ENCODE results near the gene OR5D16.
"Not testable (repeated sequence)": the region's sequence is repeated elsewhere in the genome, so short reads cannot be mapped to it uniquely, and the experiment has no call there.

The OR5D16 gene

DNA sequence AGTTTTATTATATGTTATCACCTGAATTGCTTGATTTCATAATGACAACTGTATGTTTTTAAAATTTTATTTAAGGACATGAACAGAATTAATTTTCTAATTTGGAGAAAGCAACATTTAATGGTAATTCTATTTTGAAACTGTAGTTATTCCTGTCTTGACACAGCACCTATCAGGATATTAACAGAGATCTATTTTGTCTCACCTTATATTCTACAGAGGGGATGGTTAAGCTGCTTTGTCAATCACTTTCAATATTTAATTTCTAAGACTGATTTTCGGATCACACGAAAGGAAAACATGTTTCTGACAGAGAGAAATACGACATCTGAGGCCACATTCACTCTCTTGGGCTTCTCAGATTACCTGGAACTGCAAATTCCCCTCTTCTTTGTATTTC, at the start of gene OR5D16:
OR5D16 (plus strand) TSS at position 301 of the 400 bp plus-strand sequence; CDS start at position 301, 0 bp downstream.
- no peak for DNase-seq (ENCODE audit: low read depth)

DNA sequence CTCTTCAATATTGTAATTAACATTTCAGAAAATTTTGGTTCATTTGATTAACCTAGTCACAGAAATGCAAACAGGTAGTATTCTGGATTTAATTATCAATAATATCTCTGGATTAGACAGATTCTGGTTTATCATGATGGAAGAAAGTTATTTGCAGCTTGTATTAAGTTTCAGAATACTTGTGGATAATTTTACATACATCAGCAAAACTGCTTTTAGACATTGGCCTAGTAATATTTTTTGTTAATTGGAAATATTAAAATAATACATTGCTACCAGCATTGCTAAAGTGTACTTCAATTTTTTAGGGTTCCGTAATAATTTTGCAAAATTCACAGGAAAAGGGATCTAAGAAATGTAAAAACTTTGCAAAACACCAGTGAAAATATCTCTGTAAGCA, 46.9 kb upstream of the OR5D16 start:
- no peak for DNase-seq (ENCODE audit: low read depth)

DNA sequence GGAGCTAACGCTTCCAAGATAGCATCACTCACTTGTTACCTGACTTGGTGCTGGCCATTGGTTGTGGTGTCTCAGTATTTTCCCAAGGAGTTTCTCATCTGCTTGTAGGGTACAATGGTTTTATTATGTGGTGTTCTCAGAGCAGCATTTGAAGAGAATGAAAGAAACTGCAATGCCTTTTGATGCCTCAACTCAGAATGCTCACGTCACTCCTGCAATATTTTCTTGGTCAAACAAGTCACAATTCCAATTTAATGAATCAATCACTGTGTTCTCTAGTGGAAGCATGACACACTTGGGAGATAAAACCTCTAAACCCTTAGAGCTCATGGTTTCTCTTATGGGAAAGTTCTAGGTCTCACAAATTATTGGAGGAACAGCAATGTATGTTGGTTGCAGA, 45.2 kb upstream of the OR5D16 start:
- no peak for DNase-seq (ENCODE audit: low read depth)

DNA sequence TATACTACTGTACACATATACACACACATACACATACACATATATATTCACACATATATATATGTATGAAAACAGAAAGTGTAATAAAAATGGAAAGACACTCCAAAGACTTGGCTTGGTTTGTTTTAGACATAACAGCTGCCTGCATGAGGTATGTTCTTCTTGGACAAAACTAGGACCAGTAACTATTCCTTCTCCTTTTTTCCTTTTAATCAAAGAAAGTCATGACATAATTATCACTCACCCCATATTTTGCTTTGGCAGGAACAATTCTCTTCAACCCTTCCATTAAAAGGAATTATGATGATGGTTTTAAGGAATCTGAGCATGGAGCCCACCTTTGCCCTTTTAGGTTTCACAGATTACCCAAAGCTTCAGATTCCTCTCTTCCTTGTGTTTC, 43.3 kb upstream of the OR5D16 start, which contains the start of gene OR5D14:
OR5D14 (plus strand) TSS at position 301 of the 400 bp plus-strand sequence; CDS start at position 301, 0 bp downstream.
- no peak for DNase-seq (ENCODE audit: low read depth)

DNA sequence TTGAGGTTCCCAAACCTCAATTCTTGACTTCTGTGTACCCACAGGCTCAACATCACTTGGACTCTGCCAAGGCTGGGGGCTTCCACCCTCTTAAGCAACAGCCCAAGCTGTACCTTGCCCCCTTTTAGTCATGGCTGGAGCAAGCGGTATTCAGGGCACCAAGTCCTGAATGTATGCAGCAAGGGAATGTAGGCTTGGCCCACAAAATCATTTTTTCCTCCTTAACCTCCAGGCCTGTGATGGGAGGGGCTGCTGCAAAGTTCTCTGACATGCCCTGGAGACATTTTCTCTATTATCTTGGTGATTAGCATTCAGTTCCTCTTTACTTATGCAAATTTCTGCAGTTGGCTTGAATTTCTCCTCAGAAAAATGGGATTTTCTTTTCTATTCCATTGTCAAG, 32.3 kb upstream of the OR5D16 start:
- DNase-seq (ENCODE audit: low read depth), result no peak

DNA sequence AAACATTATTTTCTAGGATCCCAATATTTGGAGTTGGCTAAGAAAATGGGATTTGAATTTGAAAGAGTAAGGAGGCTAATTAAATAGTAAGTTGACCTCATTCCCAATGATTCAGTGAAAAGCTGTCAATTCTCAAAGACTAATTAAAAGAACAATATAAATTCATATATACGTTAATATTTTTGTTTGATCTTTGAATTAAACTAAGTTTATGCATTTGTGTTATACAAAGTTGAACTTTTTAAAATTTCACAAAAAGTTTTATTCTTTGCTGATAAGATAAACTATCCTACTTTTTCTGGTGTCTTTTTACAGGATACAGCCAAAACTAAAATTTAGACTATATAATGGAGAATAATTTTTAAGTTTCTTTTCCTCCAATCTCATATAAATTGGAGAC, 27.5 kb upstream of the OR5D16 start, which contains the start of gene OR5L1:
OR5L1 (plus strand) TSS at position 301 of the 400 bp plus-strand sequence. CDS start 100 bp downstream, outside the sequence.
- no peak for DNase-seq (ENCODE audit: low read depth)

DNA sequence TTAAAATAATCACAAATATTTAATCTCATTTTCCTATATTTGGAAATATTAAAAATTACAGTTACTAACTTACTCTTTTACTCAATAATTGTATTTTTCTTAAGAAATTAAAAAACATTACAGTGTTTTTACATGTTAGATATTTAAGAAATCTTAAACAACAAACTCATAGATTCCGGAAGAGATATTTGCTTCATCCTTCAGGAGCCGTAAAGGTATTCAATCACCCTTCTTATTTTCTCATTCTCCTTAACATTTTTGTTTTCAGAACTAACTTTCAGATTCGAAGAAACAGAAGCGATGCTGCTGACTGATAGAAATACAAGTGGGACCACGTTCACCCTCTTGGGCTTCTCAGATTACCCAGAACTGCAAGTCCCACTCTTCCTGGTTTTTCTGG, 19.2 kb upstream of the OR5D16 start, which contains the start of gene OR5D18:
OR5D18 (plus strand) TSS at position 301 of the 400 bp plus-strand sequence; CDS start at position 301, 0 bp downstream.
- no peak for DNase-seq (ENCODE audit: low read depth)

DNA sequence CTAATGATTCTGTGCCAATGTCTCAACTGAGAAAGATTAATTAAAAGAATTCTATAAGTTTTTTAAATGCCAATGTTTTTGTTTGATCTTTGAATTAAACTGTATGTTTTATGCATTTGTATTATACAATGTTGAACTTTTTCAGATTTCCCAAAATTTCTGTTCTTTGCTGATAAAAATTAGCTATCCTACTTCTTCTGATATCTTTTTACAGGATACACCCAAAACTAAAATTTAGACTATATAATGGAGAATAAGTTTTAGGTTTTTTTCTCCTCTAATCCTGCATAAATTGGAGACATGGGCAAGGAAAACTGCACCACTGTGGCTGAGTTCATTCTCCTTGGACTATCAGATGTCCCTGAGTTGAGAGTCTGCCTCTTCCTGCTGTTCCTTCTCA, 11.6 kb upstream of the OR5D16 start, which contains the start of gene OR5L2:
OR5L2 (plus strand) TSS at position 301 of the 400 bp plus-strand sequence; CDS start at position 301, 0 bp downstream.
- no peak for DNase-seq (ENCODE audit: low read depth)

DNA sequence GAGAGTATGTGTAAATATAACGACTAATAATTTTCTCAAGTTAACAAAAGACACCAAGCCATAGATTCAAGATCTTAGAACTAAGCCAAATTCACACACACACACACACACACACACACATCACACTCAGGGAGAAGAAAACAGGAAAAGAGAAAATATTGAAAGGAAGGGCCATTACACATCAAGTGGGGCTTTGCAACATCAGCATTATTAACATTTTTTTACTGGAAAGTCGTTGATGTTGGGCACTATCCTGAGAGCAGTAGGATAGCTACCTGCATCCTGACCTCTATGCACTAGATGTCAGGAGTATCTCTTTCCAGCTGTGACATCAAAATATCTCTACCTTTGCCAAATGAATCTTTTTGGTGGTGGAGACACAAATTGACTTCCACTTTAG, 8.9 kb downstream of the OR5D16 start:
- no peak for DNase-seq (ENCODE audit: low read depth)

DNA sequence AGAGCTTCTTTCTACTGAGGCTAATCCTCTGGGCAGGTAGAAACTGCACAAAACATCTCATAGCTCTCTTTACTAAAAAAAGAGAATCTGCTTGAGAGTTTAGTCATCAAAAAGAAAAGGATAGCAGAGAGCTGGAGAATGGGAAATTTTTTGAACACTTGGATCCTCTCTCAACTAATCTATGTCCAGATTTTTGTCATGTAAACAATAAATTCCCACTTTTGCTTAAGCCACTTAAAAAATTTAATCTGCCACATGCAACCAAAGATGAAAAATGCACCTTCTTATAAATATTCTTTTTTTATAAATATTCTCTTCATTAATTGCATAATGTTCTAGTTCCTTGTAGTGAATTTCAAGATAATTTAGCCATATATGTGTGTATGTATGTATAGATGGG, 10.5 kb downstream of the OR5D16 start:
- DNase-seq (ENCODE audit: low read depth), result no peak

DNA sequence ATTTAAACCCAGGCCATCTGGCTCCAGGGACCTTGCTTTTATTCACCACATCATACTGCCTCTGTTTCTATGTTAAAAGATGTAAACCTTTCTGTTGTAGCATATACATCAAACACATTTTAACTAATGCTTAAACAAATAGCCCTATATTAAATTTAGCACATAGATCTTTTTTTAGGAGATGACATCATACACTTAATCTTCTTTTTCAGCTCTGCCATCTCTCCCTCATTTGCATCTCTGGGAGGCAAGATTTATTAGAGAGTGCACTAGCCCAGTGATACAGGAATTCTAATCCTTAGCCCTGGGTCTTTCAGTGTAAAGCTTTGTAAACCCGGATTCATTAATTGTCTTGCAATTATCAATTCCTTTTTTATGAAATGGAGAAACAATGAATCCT, 13.6 kb downstream of the OR5D16 start:
- no peak for DNase-seq (ENCODE audit: low read depth)

DNA sequence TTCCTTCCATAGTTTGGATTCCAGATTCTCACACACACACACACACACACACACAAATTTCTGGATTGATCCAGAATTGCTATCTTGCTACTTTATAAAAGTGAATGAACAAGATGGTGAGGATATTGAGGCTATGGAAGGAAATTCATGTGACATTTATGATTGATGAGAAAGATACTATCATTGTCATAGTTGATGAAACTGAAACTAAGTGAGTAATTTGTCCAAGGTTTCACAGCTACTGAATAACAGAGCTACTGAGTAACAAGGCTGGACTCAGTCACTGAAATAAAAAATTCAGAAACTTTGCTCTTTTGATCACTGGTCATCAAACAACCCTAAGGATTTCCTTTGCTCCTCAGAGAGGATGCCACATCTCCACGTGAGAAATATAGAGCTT, 16.2 kb downstream of the OR5D16 start:
- DNase-seq (ENCODE audit: low read depth), result no peak

DNA sequence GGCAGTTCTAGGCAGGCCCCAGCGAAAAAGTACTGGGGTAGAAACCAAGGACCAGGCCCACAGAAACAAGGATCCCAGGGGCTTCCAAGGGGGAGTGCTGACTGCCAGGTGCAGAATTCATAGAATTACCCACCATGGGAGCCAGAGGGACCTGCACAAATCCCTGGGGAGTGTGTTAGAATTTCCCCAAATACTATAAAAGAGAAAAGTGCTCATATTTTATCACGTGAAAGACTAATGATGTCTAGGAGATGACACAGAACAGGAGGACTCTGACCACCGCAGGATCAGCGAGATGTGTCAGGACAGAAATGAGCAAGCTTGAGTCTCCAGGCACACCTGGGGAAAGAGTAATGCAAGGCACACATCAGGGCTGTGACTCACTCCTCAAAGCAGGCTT, 28.8 kb downstream of the OR5D16 start:
- DNase-seq (ENCODE audit: low read depth), result not testable (repeated sequence)

DNA sequence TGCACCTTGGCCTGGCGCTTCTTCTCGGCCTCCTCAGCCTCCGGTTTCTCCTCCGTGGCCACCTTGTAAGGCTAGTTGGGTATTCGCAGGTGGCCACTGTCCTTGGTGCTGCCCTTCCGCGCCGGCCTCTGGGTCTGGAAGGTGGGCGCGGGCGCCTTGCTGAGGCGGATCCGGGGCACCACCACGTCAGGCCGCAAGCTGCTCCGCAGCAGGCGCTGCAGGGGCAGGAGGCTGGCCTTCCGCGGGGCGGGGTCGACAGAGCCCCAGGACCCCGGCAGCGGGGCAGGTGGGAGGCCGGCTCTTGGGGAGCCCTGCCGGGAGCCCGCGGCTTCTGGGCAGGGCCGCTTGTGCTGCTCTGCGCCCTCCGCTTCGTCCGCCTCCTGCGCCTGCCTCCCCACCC, 34.2 kb downstream of the OR5D16 start:
- DNase-seq (ENCODE audit: low read depth), result not testable (repeated sequence)

DNA sequence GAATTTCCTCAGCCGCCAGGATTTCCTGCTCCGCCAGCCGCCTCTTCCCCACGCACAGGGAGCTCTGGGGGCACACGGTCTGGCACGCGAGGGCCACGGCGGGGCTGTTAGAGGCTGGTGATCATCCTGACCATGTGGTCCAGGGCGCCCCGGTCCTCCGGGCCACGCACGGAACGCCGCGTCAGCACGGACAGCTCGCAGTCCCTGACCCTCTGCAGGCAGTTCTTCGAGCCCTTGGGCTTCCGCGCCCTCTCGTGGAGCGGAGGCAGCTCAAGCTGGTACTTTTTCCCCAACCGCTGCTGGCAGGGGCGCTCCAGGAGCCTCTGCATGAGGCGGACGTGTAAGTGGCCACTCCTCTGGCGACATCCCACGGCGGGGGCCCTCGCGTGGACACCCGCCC, 34.6 kb downstream of the OR5D16 start:
- DNase-seq (ENCODE audit: low read depth), result not testable (repeated sequence)

DNA sequence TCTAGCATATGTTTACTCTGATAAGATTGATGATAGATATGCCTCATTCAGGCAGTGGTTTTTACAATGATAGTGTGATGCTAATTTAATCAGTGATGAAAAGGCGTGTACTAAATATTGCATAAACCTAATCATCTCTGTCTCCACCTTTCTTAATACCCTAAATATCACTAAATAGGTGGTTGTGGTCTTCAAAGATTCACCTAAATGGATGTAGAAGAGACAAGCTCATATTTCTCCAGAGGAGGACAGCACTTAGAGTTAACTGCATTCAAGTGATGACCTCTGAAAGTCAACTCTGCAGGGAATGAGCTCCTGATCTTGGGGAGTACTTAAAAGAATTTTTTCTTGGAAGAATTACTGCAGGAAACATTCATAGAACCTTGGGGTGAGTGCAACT, 44.4 kb downstream of the OR5D16 start, which contains the start of gene TRIM51:
TRIM51 (plus strand) TSS at position 301 of the 400 bp plus-strand sequence. CDS start 2,132 bp downstream, outside the sequence.
- DNase-seq (ENCODE audit: low read depth), result not testable (repeated sequence)

DNA sequence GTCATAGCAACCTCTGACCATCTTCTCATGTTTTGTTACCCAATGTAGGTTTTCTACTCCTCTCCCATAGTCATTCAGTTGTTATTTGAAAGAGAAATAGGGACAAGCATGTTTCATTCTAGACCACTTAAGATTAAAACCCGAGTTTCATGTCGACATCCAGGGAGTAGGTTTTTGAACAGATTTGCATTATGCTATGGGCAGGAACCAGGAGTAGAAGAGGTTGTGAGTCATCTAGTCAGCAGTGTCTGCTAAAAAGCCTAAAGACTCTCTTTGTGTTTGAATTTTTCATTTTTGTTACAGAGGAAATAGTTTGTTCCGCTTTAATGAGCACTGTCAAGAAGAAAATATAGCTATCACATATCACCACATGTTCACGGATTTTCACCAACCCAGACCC, 46.4 kb downstream of the OR5D16 start:
- not testable (repeated sequence) for DNase-seq (ENCODE audit: low read depth)

DNA sequence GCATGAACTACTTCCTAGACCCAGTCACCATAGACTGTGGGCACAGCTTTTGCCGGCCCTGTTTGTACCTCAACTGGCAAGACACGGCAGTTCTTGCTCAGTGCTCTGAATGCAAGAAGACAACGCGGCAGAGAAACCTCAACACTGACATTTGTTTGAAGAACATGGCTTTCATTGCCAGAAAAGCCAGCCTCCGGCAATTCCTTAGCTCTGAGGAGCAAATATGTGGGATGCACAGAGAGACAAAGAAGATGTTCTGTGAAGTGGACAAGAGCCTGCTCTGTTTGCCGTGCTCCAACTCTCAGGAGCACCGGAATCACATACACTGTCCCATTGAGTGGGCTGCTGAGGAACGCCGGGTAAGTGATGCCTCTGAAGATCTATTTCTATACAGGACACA, 46.9 kb downstream of the OR5D16 start:
- not testable (repeated sequence) for DNase-seq (ENCODE audit: low read depth)
